CD4-positive, alpha-beta T cell treated with Interleukin-12 subunit alpha and Interleukin-12 subunit beta, for 1 hour (primary cell): ENCODE results near the gene KRT10.

ENCODE experiments used
- DNase-seq: peaks from one replicate; pipeline ENCODE4 v3.0.0-alpha.2; 2020

The KRT10 gene

DNA sequence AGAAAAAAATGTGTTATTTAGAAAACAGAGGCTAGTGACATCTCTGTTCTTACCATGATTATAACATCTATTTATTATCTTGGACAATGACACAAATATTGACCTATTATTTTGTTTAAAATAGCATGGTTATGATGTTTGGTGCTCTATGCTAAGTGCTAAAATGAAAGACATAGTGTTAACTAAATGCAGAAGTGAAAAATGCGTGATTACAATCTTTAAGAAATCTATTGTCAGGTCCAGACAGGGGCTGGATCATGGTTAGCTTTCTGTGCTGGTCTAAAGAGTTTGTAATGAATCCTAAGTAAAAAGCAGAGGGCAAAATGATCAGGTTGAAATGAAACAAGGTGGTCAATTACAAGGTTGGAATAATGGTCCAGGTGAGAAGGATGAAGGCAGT lies 22.0 kb downstream of the KRT10 start:
- DNase-seq = no peak

DNA sequence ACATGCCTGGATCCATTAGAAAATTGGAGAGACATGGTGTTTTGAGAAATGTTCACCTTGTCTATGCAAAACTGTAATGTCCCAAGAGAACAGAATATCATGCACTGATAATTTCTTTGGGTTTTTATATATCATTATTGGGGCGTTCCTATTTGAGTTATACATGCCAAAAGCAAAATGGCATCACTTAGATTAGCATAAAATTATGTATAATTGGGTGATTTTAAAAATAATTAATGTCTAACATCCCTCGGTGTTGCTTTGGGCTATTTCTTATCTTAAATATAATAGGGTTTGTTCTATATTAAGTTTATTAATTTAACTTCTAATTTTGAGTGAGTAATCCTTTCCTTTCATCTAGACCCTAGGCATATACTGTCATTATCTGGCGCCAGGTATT lies 22.6 kb downstream of the KRT10 start, which contains the start of gene KRT28:
Gene KRT28, minus strand, starts transcription at position 101 of the 400 bp plus-strand sequence. Its CDS starts 66 bp downstream, at position 35.
- DNase-seq = no peak

DNA sequence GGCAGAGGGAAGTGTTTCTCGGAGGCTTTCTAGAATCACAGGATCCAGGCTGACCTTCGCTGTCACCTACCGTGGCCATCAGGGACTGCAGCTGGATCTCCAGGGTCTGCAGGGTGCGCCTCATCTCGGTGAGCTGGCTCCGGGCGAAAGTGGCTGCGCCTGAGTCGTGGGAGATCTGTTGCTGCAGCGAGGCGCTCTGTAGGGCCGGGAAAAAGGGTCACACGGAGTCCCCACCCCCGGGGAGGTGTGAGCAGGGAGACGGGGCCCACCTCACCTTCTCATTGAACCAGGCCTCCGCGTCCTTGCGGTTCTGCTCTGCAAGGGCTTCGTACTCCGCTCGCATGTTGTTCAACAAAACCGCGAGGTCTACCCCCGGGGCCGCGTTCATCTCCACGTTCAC lies 25.6 kb downstream of the KRT10 start:
- DNase-seq = no peak

DNA sequence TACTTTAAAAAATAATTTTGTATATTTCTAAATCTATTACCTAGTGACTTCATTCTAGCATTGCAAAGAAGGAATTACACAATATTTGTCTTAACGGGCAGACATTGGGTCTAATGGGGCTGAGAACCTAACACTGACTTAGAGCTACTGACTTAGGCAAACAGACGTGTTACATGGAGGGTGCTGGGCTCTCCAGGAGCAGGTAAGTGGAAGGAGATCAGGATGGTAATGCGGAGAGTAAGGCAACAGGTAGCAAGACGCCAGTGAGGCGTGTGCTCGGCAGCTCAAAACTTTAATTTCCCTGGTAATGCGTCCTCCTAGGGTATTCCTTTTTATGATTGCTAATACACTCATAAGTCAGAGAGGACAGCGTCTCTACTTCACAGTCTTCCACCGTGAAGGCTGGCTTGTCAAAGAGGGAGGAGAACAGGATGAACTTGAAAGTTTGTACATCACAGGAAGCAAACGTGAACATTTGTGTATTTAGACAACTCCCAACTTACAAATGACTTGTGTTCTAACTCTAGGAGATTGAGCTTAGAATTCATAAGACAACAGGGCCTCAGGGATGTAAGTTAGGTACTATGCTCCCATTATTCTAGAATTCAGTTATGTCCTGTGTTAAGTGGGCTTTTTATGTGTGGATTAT lies 27.3 kb downstream of the KRT10 start:
- DNase-seq = no peak

GRCh38 chr17:40794466-40794865 lies 27.9 kb downstream of the KRT10 start:
- no peak for DNase-seq

DNA sequence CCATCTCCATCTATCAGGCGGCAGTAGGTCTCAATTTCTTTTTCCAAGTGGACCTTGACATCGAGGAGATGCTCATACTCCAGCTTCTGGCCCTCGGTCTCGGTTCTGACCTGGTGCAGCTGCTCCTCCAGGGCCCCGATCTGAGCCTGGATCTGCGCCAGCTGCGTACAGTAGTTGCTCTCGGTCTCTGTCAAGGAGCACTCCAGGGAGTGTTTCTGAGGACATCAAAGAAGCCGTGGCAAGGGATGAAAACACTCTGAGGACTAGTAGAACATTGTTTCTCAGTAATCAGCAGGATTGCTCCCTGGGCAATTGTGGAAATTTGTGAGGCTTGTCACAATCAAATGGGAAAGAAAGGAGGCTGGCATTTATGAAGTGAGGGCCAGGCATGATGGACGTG lies 28.6 kb downstream of the KRT10 start:
- no peak for DNase-seq

DNA sequence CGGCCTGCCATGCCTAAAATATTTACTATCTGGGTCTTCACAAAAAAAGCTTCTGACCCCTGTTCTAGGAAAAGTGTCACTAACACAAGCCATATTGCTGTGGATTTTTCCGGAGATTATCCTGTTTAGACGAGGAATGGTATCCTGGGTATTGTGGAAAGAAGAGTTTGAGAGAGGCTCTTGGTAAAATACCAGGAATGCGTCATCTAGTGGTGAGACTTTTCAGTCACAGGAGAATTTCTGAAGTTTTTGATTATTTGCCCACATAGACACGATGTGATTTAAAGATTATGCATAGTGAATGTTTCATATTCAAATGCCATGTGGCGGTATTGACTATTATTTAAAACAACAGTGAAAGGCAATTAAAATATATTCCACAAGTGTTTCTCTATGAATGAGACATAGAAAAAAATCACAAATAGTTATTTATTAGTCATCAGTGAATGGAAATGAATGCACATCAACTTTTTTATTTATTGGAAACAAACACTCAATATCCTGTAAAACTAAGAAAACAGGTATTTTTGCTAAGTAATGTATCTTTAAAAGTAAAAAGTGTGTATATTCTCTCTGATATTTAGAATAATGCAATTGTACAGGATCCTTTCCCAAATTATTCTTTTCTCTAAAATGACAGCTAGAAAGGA lies 30.5 kb downstream of the KRT10 start:
- peak; percentile 1 for DNase-seq

GRCh38 chr17:40791111-40791510 lies 31.3 kb downstream of the KRT10 start:
- DNase-seq = no peak

DNA sequence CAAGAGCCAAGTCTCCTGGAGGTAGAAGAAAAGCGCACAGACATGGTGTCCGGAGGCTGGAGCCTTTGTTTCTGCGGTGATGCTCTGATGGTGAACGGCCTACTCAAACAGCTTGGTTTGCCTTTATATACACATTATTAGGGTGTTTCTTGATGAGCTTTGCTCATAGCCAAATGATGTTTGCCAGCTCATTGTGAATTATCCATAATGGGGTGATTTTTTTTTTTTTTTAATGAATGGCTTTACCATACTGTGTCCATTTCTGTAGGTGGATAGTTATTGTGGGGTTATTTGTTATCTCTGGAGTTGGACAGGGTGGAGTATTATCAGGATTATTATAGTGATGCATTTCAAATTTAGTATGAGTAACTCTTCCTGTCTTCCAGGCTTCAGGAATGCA lies 40.0 kb downstream of the KRT10 start, which contains the start of gene KRT27:
Gene KRT27, minus strand, starts transcription at position 101 of the 400 bp plus-strand sequence. Its CDS starts 57 bp downstream, at position 44.
- no peak for DNase-seq

DNA sequence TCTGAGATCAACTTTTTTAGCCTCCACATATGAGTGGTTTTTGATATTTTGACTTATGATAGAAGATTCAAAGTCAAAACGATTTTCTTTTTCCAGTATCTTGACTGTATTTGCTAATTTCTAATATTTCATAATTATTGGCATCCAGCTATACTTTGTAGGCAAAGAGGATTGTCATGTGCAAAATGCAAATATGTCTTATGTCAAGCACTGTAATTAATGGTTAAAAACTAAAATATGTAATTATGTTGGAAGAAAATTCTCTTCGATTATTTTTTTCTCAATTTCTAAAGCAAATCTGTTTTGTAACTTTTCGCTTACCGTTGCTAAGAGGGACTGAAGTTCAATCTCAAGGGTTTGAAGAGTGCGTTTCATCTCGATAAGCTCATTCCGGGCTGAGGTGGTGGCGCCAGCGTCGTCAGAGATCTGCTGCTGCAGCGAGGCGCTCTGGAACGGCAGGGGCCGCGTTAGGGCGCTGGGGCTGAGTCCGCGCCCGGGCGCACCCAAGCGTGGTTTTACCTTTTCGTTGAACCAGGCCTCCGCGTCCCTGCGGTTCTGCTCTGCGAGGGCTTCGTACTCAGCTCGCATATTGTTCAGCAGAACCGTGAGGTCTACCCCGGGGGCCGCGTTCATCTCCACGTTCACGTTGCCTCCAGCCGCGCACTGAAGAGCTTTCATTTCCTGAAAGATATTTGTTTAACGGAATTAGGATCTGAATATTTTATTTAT lies 43.1 kb downstream of the KRT10 start:
- DNase-seq = no peak

DNA sequence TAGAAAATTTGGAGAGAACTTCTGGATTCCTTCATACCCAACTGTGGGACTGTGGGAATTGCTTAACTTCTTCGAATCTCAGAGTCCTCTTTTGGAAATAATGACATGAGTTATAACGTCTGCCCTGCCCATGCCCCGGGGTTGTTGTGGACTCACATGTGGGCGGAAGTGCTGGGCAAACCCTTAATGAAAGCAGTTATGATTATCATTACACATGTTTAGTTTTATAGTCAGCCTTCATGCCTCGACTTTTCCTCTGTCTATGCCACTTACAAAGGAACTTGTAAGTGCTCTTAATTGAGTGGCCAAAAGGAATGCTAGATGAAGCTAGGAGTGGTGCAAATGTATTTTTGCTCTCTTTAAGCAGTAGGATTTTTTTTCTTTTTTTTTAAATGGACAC lies 44.0 kb downstream of the KRT10 start:
- DNase-seq = no peak

GRCh38 chr17:40777971-40778370 lies 44.4 kb downstream of the KRT10 start:
- no peak for DNase-seq

GRCh38 chr17:40777459-40777858 lies 45.0 kb downstream of the KRT10 start:
- DNase-seq = no peak

- no peak for DNase-seq
These were observed 46.5 kb downstream of the KRT10 start for GRCh38 chr17:40775945-40776344.

DNA sequence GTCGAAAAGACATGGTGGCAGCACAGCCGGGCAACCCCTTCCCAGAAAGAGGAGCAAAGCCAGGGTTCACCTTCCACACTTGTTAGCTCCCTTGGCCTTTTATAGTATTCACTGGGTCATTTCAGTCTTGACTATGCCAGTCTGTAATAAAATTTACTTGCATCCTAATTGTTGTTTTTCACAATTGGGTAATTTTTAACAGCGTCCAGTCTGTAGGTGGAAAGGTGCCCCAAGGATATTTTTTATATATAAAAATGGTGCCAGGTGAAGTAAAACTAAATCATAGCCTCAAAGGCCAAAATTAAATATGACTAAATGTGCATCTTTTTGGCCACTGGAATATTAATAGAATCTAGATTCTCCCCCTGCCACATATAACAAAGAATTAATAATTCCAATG lies 50.3 kb downstream of the KRT10 start, which contains the start of gene KRT26:
Gene KRT26, minus strand, starts transcription at position 101 of the 400 bp plus-strand sequence. Its CDS starts 88 bp downstream, at position 13.
- DNase-seq = no peak
